Naive thymus-derived CD8-positive, alpha-beta T cell (primary cell): ENCODE data around the gene CAST. TPM values are rescaled to one million over a fixed set of nuclear protein-coding genes. Genes with fewer than 3 reads are reported as not detected.

ENCODE experiments used
- ATAC-seq, 2 donors: fragments of 150-1000 bp; cut with Tn5 transposase in 1 of 2; sonication (Bioruptor Pico), chemical (Tn5 transposase) in 1 of 2; 1 replicate in 1 of 2; 2 replicates in 1 of 2; pipeline ENCODE4 v1.10.0; 2021; ENCODE audit warnings: mild to moderate bottlenecking in 2 of 2, moderate library complexity in 2 of 2
- POLR2A ChIA-PET: fragments of 350-600 bp; sonication (Branson Sonifier 250); formaldehyde crosslinking; loops from one replicate; lab custom pipeline; 2021; ENCODE audit warnings: antibody characterized with exemption; lab: Charles Lee
- DNase-seq, 10 donors: peaks; one replicate each; pipeline versions ENCODE4 v3.0.0 to v3.0.0-alpha.2; 2020 to 2022
- H3K27ac Mint-ChIP-seq, 10 donors: one replicate each; pipeline ENCODE4 v1.8.0; 2020 to 2022; ENCODE audit warnings: mild to moderate bottlenecking in 10 of 10, mixed read lengths in 10 of 10, moderate library complexity in 4 of 10, inconsistent platforms in 1 of 10
- H3K27me3 Mint-ChIP-seq, 5 donors: one replicate each; pipeline ENCODE4 v1.8.0; 2021 to 2022; ENCODE audit warnings: mixed read lengths in 5 of 5
- H3K36me3 Mint-ChIP-seq, 3 donors: one replicate each; pipeline ENCODE4 v1.8.0; 2020 to 2022; ENCODE audit warnings: mixed read lengths in 3 of 3, mild to moderate bottlenecking in 2 of 3, inconsistent platforms in 1 of 3
- H3K4me1 Mint-ChIP-seq, 4 donors: one replicate each; pipeline ENCODE4 v1.8.0; 2021 to 2022; ENCODE audit warnings: mixed read lengths in 4 of 4
- H3K4me3 Mint-ChIP-seq, 10 donors: one replicate each; pipeline ENCODE4 v1.8.0; 2020 to 2022; ENCODE audit warnings: mild to moderate bottlenecking in 10 of 10, mixed read lengths in 10 of 10, moderate library complexity in 6 of 10, inconsistent platforms in 1 of 10
- H3K9me3 Mint-ChIP-seq, 9 donors: one replicate each; pipeline ENCODE4 v1.8.0; 2020 to 2022; ENCODE audit warnings: mixed read lengths in 9 of 9, mild to moderate bottlenecking in 3 of 9, inconsistent platforms in 1 of 9, moderate library complexity in 1 of 9
- polyA plus RNA-seq, 3 donors: library from polyadenylated mRNA; unstranded; fragments of 300-500 nt; fragmentation: Illumina TruSeq; gene quantifications; one replicate each; pipeline ENCODE4 v1.2.3, GENCODE V29; 2021
- total RNA-seq, 8 experiments: library from RNA in 2 of 8; stranded (reverse) in 2 of 8; gene quantifications; one replicate each; pipeline ENCODE4 v1.2.3 and lab custom pipeline; 2021 to 2026

Gene CAST
- total and polyA plus RNA-seq, 5 experiments from 2014 or later: 29.9 to 115 (median 42.2) TPM

- H3K4me1 Mint-ChIP-seq: peaks cover 19 to 66% (median 36%) of the 10 kb centered on the region in 4 donors
- ATAC-seq: peak; percentile 19 to 22
- H3K27me3 Mint-ChIP-seq: peaks cover 0 to 1% (median 0%) of the 10 kb centered on the region in 5 donors
- POLR2A ChIA-PET: interaction anchor here (0.5 to 3.0 kb wide), 13 partner anchors 40 to 1570 kb away, joined by 3 to 21 read pairs (median 5); partner anchors contain the start of genes ERAP1, LNPEP and RFESD
- H3K27ac Mint-ChIP-seq: peak overlapping the region; percentile 94 to 98 (median 96)
- H3K36me3 Mint-ChIP-seq: no peaks in the 10 kb centered on the region
- H3K9me3 Mint-ChIP-seq: no peaks in the 10 kb centered on the region
- DNase-seq: peak; percentile 6 to 64 (median 50)
- H3K4me3 Mint-ChIP-seq: peak overlapping the region; percentile 91 to 99 (median 96)
Measured at GRCh38 chr5:96660971-96661854, 963 bp upstream of the CAST start.

GRCh38 chr5:96662725-96663518 lies 746 bp downstream of the CAST start:
- ATAC-seq (peak; percentile 72 to 76), DNase-seq (peak; percentile 73 to 88 (median 86))
- Mint-ChIP-seq H3K9me3 (no peaks in the 10 kb centered on the region), H3K27me3 (no peaks in the 10 kb centered on the region), H3K27ac (peak overlapping the region; percentile 89 to 99 (median 96)), H3K4me3 (peak overlapping the region; percentile 94 to 99 (median 96)), H3K36me3 (peaks cover 0 to under 1% (median 0%) of the 10 kb centered on the region in 3 donors), H3K4me1 (peaks cover 17 to 66% (median 35%) of the 10 kb centered on the region in 4 donors)
- POLR2A ChIA-PET: interaction anchor here (0.7 to 3.0 kb wide), 15 partner anchors 8 to 876 kb away, joined by 3 to 21 read pairs (median 4); partner anchors contain the start of gene ERAP1

GRCh38 chr5:96663608-96664007 lies 1.4 kb downstream of the CAST start:
- H3K4me1 Mint-ChIP-seq: peaks cover 21 to 72% (median 40%) of the 10 kb centered on the region in 4 donors
- POLR2A ChIA-PET: interaction anchor here (1.1 to 3.0 kb wide), 5 partner anchors 9 to 144 kb away, joined by 3 to 21 read pairs (median 6); partner anchors contain the start of gene ERAP1
- ATAC-seq (no peak), DNase-seq (no peak)
- peaks cover 0 to 2% (median 0%) of the 10 kb centered on the region in 3 donors for H3K36me3 Mint-ChIP-seq
- peak overlapping the region; percentile 94 to 99 (median 96) for H3K4me3 Mint-ChIP-seq
- no peaks in the 10 kb centered on the region for H3K27me3 Mint-ChIP-seq
- peak overlapping the region; percentile 88 to 99 (median 96) for H3K27ac Mint-ChIP-seq
- no peaks in the 10 kb centered on the region for H3K9me3 Mint-ChIP-seq

- DNase-seq (peak in 3 of 10 donors; percentile 15 to 36 (median 30)), ATAC-seq (no peak)
- H3K4me1 Mint-ChIP-seq: peaks cover 21 to 77% (median 42%) of the 10 kb centered on the region in 4 donors
- H3K27me3 Mint-ChIP-seq: no peaks in the 10 kb centered on the region
- H3K4me3 Mint-ChIP-seq: peak overlapping the region in 3 of 10 donors; percentile 3 to 48 (median 8)
- H3K9me3 Mint-ChIP-seq: no peaks in the 10 kb centered on the region
- H3K36me3 Mint-ChIP-seq: peaks cover 0 to 2% (median 0%) of the 10 kb centered on the region in 3 donors
- POLR2A ChIA-PET: no interaction called here
- peak overlapping the region in 7 of 10 donors; percentile 3 to 58 (median 49) for H3K27ac Mint-ChIP-seq
Measured at GRCh38 chr5:96664669-96665068, 2.5 kb downstream of the CAST start.

- ATAC-seq (no peak), DNase-seq (no peak)
- Mint-ChIP-seq H3K4me3 (no peak overlapping the region), H3K9me3 (no peaks in the 10 kb centered on the region), H3K4me1 (peaks cover 11 to 73% (median 36%) of the 10 kb centered on the region in 4 donors), H3K27ac (peak overlapping the region in 1 of 10 donors; percentile 28), H3K36me3 (peaks cover 0 to 15% (median 4%) of the 10 kb centered on the region in 3 donors), H3K27me3 (no peaks in the 10 kb centered on the region)
- POLR2A ChIA-PET: no interaction called here
Measured at GRCh38 chr5:96668725-96669124, 6.5 kb downstream of the CAST start.

- Mint-ChIP-seq H3K36me3 (peaks cover under 1 to 15% (median 4%) of the 10 kb centered on the region in 3 donors), H3K4me3 (no peak overlapping the region), H3K4me1 (peaks cover 10 to 63% (median 31%) of the 10 kb centered on the region in 4 donors), H3K9me3 (no peaks in the 10 kb centered on the region), H3K27me3 (no peaks in the 10 kb centered on the region), H3K27ac (no peak overlapping the region)
- POLR2A ChIA-PET: no interaction called here
- no peak for DNase-seq
- ATAC-seq: no peak
Measured at GRCh38 chr5:96669909-96670308, 7.7 kb downstream of the CAST start.

GRCh38 chr5:96671441-96671840 lies 9.3 kb downstream of the CAST start:
- peak overlapping the region in 1 of 10 donors; percentile 61 for H3K27ac Mint-ChIP-seq
- ATAC-seq (no peak), DNase-seq (no peak)
- H3K36me3 Mint-ChIP-seq: peaks cover 4 to 27% (median 7%) of the 10 kb centered on the region in 3 donors
- H3K27me3 Mint-ChIP-seq: no peaks in the 10 kb centered on the region
- POLR2A ChIA-PET: no interaction called here
- no peak overlapping the region for H3K4me3 Mint-ChIP-seq
- H3K9me3 Mint-ChIP-seq: no peaks in the 10 kb centered on the region
- H3K4me1 Mint-ChIP-seq: peaks cover 9 to 51% (median 28%) of the 10 kb centered on the region in 4 donors

GRCh38 chr5:96673127-96673526 lies 11.0 kb downstream of the CAST start:
- peaks cover 6 to 38% (median 21%) of the 10 kb centered on the region in 4 donors for H3K4me1 Mint-ChIP-seq
- POLR2A ChIA-PET: interaction anchor here (1.6 kb wide), 1 partner anchor 10 kb away, joined by 4 read pairs; no protein-coding TSS in a partner anchor
- H3K27ac Mint-ChIP-seq: no peak overlapping the region

GRCh38 chr5:96675882-96676281 lies 13.7 kb downstream of the CAST start:
- no peak for DNase-seq
- Mint-ChIP-seq H3K4me1 (peaks cover 8 to 28% (median 13%) of the 10 kb centered on the region in 4 donors), H3K27ac (peak overlapping the region in 1 of 10 donors; percentile 30), H3K27me3 (no peaks in the 10 kb centered on the region), H3K36me3 (peaks cover 4 to 56% (median 13%) of the 10 kb centered on the region in 3 donors), H3K4me3 (no peak overlapping the region), H3K9me3 (no peaks in the 10 kb centered on the region)
- POLR2A ChIA-PET: no interaction called here
- no peak for ATAC-seq

More at GRCh38 chr5:96673127-96673526, 11.0 kb downstream of the CAST start:
- peaks cover 4 to 39% (median 7%) of the 10 kb centered on the region in 3 donors for H3K36me3 Mint-ChIP-seq
- no peaks in the 10 kb centered on the region for H3K27me3 Mint-ChIP-seq
- DNase-seq: no peak
- no peak overlapping the region for H3K4me3 Mint-ChIP-seq
- ATAC-seq: peak in 1 of 2 donors; percentile 18
- H3K9me3 Mint-ChIP-seq: no peaks in the 10 kb centered on the region

GRCh38 chr5:96677496-96677895 lies 15.3 kb downstream of the CAST start:
- Mint-ChIP-seq H3K36me3 (peaks cover 4 to 48% (median 11%) of the 10 kb centered on the region in 3 donors), H3K27me3 (no peaks in the 10 kb centered on the region), H3K4me3 (no peak overlapping the region), H3K27ac (peak overlapping the region in 1 of 10 donors; percentile 10), H3K4me1 (peaks cover 3 to 25% (median 7%) of the 10 kb centered on the region in 4 donors), H3K9me3 (no peaks in the 10 kb centered on the region)
- ATAC-seq: no peak
- no peak for DNase-seq
- POLR2A ChIA-PET: no interaction called here

GRCh38 chr5:96679293-96679692 lies 17.1 kb downstream of the CAST start:
- Mint-ChIP-seq H3K27ac (peak overlapping the region in 1 of 10 donors; percentile 32), H3K36me3 (peaks cover 4 to 48% (median 11%) of the 10 kb centered on the region in 3 donors)
- ATAC-seq: no peak

More at GRCh38 chr5:96679293-96679692, 17.1 kb downstream of the CAST start:
- no peak overlapping the region for H3K4me3 Mint-ChIP-seq
- no peaks in the 10 kb centered on the region for H3K9me3 Mint-ChIP-seq
- POLR2A ChIA-PET: no interaction called here
- peaks cover 5 to 32% (median 12%) of the 10 kb centered on the region in 4 donors for H3K4me1 Mint-ChIP-seq
- DNase-seq: no peak
- no peaks in the 10 kb centered on the region for H3K27me3 Mint-ChIP-seq
